ENCODE measurements around the gene ZNF121.

DNA sequence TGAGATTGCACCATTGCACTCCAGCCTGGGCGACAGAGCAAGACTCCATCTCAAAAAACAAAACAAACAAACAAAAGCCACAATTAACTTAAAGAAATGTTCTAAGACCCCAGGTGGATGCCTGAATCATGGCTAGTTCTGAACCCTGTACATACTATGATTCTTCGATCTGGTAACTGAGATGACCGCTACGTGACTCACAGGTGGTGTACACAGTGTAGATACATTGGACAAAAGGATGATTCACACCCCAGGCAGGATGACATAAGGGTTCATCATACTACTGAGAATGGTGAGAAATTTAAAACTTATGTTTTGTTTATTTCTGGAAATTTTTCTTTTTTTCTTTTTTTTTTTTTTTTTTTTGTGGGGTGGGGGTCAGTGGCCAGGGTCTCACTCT, 52.4 kb downstream of the ZNF121 start:
- TF ChIP-seq, protein P1, sequence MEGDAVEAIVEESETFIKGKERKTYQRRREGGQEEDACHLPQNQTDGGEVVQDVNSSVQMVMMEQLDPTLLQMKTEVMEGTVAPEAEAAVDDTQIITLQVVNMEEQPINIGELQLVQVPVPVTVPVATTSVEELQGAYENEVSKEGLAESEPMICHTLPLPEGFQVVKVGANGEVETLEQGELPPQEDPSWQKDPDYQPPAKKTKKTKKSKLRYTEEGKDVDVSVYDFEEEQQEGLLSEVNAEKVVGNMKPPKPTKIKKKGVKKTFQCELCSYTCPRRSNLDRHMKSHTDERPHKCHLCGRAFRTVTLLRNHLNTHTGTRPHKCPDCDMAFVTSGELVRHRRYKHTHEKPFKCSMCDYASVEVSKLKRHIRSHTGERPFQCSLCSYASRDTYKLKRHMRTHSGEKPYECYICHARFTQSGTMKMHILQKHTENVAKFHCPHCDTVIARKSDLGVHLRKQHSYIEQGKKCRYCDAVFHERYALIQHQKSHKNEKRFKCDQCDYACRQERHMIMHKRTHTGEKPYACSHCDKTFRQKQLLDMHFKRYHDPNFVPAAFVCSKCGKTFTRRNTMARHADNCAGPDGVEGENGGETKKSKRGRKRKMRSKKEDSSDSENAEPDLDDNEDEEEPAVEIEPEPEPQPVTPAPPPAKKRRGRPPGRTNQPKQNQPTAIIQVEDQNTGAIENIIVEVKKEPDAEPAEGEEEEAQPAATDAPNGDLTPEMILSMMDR (IDR thresholded peaks at IDR 0.05): no peak
- TF ChIP-seq ZFX (IDR thresholded peaks at IDR 0.05; ENCODE audit: borderline replicate concordance): no peak
